ENCODE data around the gene PTCH2. TPM values are rescaled to one million over a fixed set of nuclear protein-coding genes. Genes with fewer than 3 reads are reported as not detected.

The PTCH2 gene
- total RNA-seq, 1 experiment from 2014 or later, result 0.79 TPM

DNA sequence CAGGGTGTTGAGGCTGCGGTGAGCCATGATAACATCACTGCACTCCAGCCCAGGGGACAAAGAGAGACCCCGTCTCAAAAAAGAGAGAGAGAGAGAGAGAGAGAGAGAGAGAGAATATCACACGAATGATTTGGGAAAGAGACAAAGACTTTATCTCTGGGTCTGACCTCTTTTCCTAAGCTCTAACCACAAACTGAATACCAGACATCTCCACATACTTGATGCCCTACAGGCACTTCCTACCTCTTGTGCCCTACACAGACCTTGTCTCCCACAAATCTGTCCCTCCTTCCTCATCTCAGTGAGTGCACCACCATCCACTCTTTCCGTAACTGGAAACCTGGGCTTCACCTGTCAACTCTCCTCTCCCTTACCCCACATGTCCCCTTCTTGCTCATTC lies 27.0 kb upstream of the PTCH2 start:
- H3K27ac ChIP-seq (ENCODE audit: insufficient read length, low read depth, low read length), result no peak overlapping the region
- H3K14ac ChIP-seq (ENCODE audit: insufficient read depth, low read length), result no peak overlapping the region
- no peaks in the 10 kb centered on the region for H3K79me1 ChIP-seq (ENCODE audit: insufficient read depth, low read depth, low read length, poor library complexity, severe bottlenecking)
- H2BK15ac ChIP-seq (ENCODE audit: low read depth, low read length), result no peak overlapping the region
- H3K9ac ChIP-seq (ENCODE audit: extremely low read depth, insufficient read length, low read length), result no peak overlapping the region
- H3K18ac ChIP-seq (ENCODE audit: insufficient read length, low read depth, low read length), result no peak overlapping the region
- H3K9me3 ChIP-seq (ENCODE audit: control insufficient read depth, low read depth, low read length), result no peaks in the 10 kb centered on the region
- H3K4me2 ChIP-seq (ENCODE audit: insufficient read depth, insufficient read length, low read length), result no peak overlapping the region
- H4K8ac ChIP-seq (replicated peaks; ENCODE audit: insufficient read length, low read depth, low read length), result no peak overlapping the region
- H3K23ac ChIP-seq (ENCODE audit: insufficient read length, low read depth, low read length), result no peak overlapping the region
- no peak overlapping the region for H2BK12ac ChIP-seq (ENCODE audit: insufficient read length, low read depth, low read length)
- H3T11ph ChIP-seq (ENCODE audit: low read length), result no peak overlapping the region
- Mint-ChIP-seq H3K4me3 (no peak overlapping the region), H3K36me3 (ENCODE audit: insufficient read depth in 1 of 3, low read depth in 3 of 3) (peaks cover 9 to 34% (median 30%) of the 10 kb centered on the region in 3 experiments; a peak in 6 of 7 replicates), H3K27ac (no peak overlapping the region; a peak in 1 of 7 replicates), H3K9me3 (no peaks in the 10 kb centered on the region), H3K27me3 (ENCODE audit: low read depth) (no peaks in the 10 kb centered on the region), H3K4me1 (no peaks in the 10 kb centered on the region)
- H3K4ac ChIP-seq (ENCODE audit: low read depth, low read length), result no peak overlapping the region
- TF ChIP-seq, protein P1, sequence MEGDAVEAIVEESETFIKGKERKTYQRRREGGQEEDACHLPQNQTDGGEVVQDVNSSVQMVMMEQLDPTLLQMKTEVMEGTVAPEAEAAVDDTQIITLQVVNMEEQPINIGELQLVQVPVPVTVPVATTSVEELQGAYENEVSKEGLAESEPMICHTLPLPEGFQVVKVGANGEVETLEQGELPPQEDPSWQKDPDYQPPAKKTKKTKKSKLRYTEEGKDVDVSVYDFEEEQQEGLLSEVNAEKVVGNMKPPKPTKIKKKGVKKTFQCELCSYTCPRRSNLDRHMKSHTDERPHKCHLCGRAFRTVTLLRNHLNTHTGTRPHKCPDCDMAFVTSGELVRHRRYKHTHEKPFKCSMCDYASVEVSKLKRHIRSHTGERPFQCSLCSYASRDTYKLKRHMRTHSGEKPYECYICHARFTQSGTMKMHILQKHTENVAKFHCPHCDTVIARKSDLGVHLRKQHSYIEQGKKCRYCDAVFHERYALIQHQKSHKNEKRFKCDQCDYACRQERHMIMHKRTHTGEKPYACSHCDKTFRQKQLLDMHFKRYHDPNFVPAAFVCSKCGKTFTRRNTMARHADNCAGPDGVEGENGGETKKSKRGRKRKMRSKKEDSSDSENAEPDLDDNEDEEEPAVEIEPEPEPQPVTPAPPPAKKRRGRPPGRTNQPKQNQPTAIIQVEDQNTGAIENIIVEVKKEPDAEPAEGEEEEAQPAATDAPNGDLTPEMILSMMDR (conservative IDR thresholded peaks at IDR 0.05), result no peak
- no peaks in the 10 kb centered on the region for H3K27me3 ChIP-seq (ENCODE audit: insufficient read depth, low read length)
- no peaks in the 10 kb centered on the region for H3K79me2 ChIP-seq (ENCODE audit: insufficient read depth, low read length)
- no peaks in the 10 kb centered on the region for H3K4me1 ChIP-seq (ENCODE audit: insufficient read depth, low read length)
- no peaks in the 10 kb centered on the region for H4K20me1 ChIP-seq (ENCODE audit: control insufficient read depth, insufficient read depth, insufficient read length)
- H2AFZ ChIP-seq (ENCODE audit: low read length), result no peak overlapping the region
- no peaks in the 10 kb centered on the region for H3K23me2 ChIP-seq (ENCODE audit: insufficient read length, low read depth, low read length, poor library complexity, severe bottlenecking)
- H4K5ac ChIP-seq (ENCODE audit: insufficient read length, low read depth, low read length), result no peak overlapping the region
- no peak overlapping the region for H2BK5ac ChIP-seq (ENCODE audit: insufficient read length, low read length)
- H4K91ac ChIP-seq (ENCODE audit: insufficient read length, low read depth, low read length), result no peak overlapping the region
- no peak for DNase-seq
- H2AK5ac ChIP-seq (ENCODE audit: insufficient read length, low read length), result no peak overlapping the region
- no peak overlapping the region for H2BK120ac ChIP-seq (ENCODE audit: low read depth, low read length, poor library complexity, severe bottlenecking)
- no CpG with 5 or more reads among the region's 4 CpGs for WGBS (ENCODE audit: extremely low coverage, insufficient read length, low lambda C conversion rate)
- no peak overlapping the region for H3K56ac ChIP-seq (ENCODE audit: insufficient read length, low read depth, low read length)
- no peak overlapping the region for H2BK20ac ChIP-seq (ENCODE audit: low read depth, low read length, poor library complexity, severe bottlenecking)
